Neuronal stem cell (in vitro differentiated cells): Measurements from ENCODE around the gene SLC37A1.

Experiments used
- DNase-seq: peaks from one replicate; pipeline ENCODE4 v3.0.0-alpha.2; 2013; ENCODE audit warnings: low spot score
- H2AFZ ChIP-seq: one replicate; pipeline ENCODE4 v1.6.1; 2013; ENCODE audit warnings: mild to moderate bottlenecking, low read length, inconsistent platforms
- H2AK5ac ChIP-seq: 2 replicates; pipeline ENCODE4 v1.6.1; 2013; ENCODE audit warnings: low read depth, mild to moderate bottlenecking, inconsistent platforms, low read length, moderate library complexity, mixed read lengths
- H2BK120ac ChIP-seq: 2 replicates; pipeline ENCODE4 v1.6.1; 2013; ENCODE audit warnings: low read depth, mild to moderate bottlenecking, inconsistent platforms, low read length, moderate library complexity, mixed read lengths
- H2BK12ac ChIP-seq: one replicate; pipeline ENCODE4 v1.6.1; 2013; ENCODE audit warnings: low read length, inconsistent platforms
- H2BK15ac ChIP-seq: 2 replicates; pipeline ENCODE4 v1.6.1; 2013; ENCODE audit warnings: mild to moderate bottlenecking, low read length, inconsistent platforms, mixed read lengths
- H2BK5ac ChIP-seq: one replicate; pipeline ENCODE4 v1.6.1; 2013; ENCODE audit warnings: inconsistent platforms, mild to moderate bottlenecking, low read length, moderate library complexity
- H3K14ac ChIP-seq: one replicate; pipeline ENCODE4 v1.6.1; 2013; ENCODE audit warnings: low read length, inconsistent platforms
- H3K18ac ChIP-seq: 2 replicates; pipeline ENCODE4 v1.6.1; 2013; ENCODE audit warnings: low read length, inconsistent platforms
- H3K23ac ChIP-seq: 2 replicates; pipeline ENCODE4 v1.6.1; 2013; ENCODE audit warnings: low read depth, mild to moderate bottlenecking, mixed read lengths, low read length, inconsistent platforms; ENCODE audit not compliant: poor library complexity
- H3K27ac ChIP-seq: replicated peaks from 3 replicates; pipeline ENCODE4 v1.5.1; 2013; ENCODE audit warnings: low read length, inconsistent platforms
- H3K27me3 ChIP-seq, 3 experiments: 2 replicates each; pipeline ENCODE4 v1.6.1; 2013; ENCODE audit warnings: low read length in 3 of 3, mild to moderate bottlenecking in 2 of 3, inconsistent platforms in 1 of 3, low read depth in 1 of 3, mixed read lengths in 1 of 3, moderate library complexity in 1 of 3; ENCODE audit not compliant: control insufficient read depth in 3 of 3, insufficient read depth in 3 of 3
- H3K36me3 ChIP-seq, 2 donors: replicated peaks in 1 of 2; 2 replicates each; pipeline ENCODE4 v1.6.1; 2013; ENCODE audit warnings: low read length in 2 of 2; ENCODE audit not compliant: control insufficient read depth in 2 of 2, insufficient read depth in 2 of 2
- H3K4ac ChIP-seq: 2 replicates; pipeline ENCODE4 v1.6.1; 2013; ENCODE audit warnings: inconsistent platforms, mild to moderate bottlenecking, low read length, moderate library complexity
- H3K4me1 ChIP-seq, 2 donors: 1 replicate in 1 of 2; 2 replicates in 1 of 2; pipeline ENCODE4 v1.6.1; 2013; ENCODE audit warnings: low read length in 2 of 2, low read depth in 1 of 2; ENCODE audit not compliant: control insufficient read depth in 2 of 2, insufficient read depth in 1 of 2
- H3K4me2 ChIP-seq: one replicate; pipeline ENCODE4 v1.6.1; 2013; ENCODE audit warnings: mild to moderate bottlenecking, low read length, inconsistent platforms; ENCODE audit not compliant: insufficient read depth, poor library complexity, severe bottlenecking
- H3K4me3 ChIP-seq, 2 donors: 2 replicates each; pipeline ENCODE4 v1.5.1; 2013; ENCODE audit warnings: low read length in 2 of 2, mild to moderate bottlenecking in 2 of 2, inconsistent platforms in 1 of 2, moderate library complexity in 1 of 2
- H3K79me1 ChIP-seq: one replicate; pipeline ENCODE4 v1.6.1; 2013; ENCODE audit warnings: low read depth, mild to moderate bottlenecking, inconsistent platforms, low read length, moderate library complexity
- H3K9ac ChIP-seq: one replicate; pipeline ENCODE4 v1.6.1; 2013; ENCODE audit warnings: mild to moderate bottlenecking, low read depth, low read length, inconsistent platforms; ENCODE audit not compliant: poor library complexity
- H3K9me3 ChIP-seq, 2 donors: replicated peaks in 1 of 2; 2 replicates each; pipeline versions ENCODE3 to v1.6.1; 2013; ENCODE audit warnings: low read length in 2 of 2, mild to moderate bottlenecking in 2 of 2, inconsistent platforms in 1 of 2, low read depth in 1 of 2, mixed read lengths in 1 of 2, moderate library complexity in 1 of 2; ENCODE audit not compliant: control insufficient read depth in 2 of 2, insufficient read depth in 1 of 2
- H4K8ac ChIP-seq: one replicate; pipeline ENCODE4 v1.6.1; 2013; ENCODE audit warnings: low read depth, mild to moderate bottlenecking, inconsistent platforms, low read length, moderate library complexity
- H4K91ac ChIP-seq: one replicate; pipeline ENCODE4 v1.6.1; 2013; ENCODE audit warnings: low read length, low read depth, mild to moderate bottlenecking, inconsistent platforms; ENCODE audit not compliant: poor library complexity
- WGBS, 2 donors: extraction: QIAGEN DNeasy Blood & Tissue Kit; methylation state at CpG; one replicate each; pipeline ENCODE4 v1.1.7; 2013; ENCODE audit warnings: missing lambda C conversion rate in 2 of 2, mixed read lengths in 1 of 2; ENCODE audit not compliant: insufficient read length in 2 of 2, insufficient replicate concordance in 1 of 2; ENCODE audit errors: extremely low coverage in 2 of 2; 5-methylcytosine and 5-hydroxymethylcytosine counted together

Gene SLC37A1

DNA sequence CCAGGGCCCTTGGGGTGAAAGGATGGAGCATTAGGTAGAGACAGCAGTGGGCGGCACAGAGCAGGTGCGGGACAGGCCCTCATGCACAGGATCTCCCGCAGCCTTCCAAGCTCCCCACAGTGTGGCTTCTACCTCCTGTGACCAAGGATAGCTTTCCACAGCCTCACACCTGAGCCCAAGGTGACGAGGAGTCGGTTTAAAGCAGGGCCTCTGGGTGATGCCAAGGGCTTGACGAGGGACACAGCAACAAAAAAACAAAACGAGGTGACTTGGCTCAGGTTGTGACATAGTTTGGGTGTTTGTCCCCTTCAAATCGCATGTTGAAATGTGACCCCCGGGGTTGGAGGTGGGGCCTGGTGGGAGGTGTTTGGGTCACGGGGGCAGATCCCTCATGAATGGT is 32.9 kb upstream of the SLC37A1 start:
- Histone ChIP-seq H3K27me3 (peaks cover 0 to 14% (median 0%) of the 10 kb centered on the region in 3 experiments), H3K79me1 (no peaks in the 10 kb centered on the region), H2BK120ac (no peak overlapping the region), H3K4me1 (no peaks in the 10 kb centered on the region), H3K4me3 (no peak overlapping the region), H3K9me3 (peaks cover 0 to 2% of the 10 kb centered on the region in 2 donors), H3K36me3 (no peaks in the 10 kb centered on the region), H2BK12ac (no peak overlapping the region), H3K9ac (no peak overlapping the region), H3K23ac (no peak overlapping the region), H2BK15ac (no peak overlapping the region), H2BK5ac (no peak overlapping the region), H2AK5ac (no peak overlapping the region), H2AFZ (no peak overlapping the region), H3K4me2 (no peak overlapping the region), H3K14ac (no peak overlapping the region), H3K18ac (no peak overlapping the region), H4K91ac (no peak overlapping the region), H3K27ac (no peak overlapping the region), H4K8ac (no peak overlapping the region), H3K4ac (no peak overlapping the region)
- no peak for DNase-seq
- no CpG with 5 or more reads among the region's 10 CpGs for WGBS, 2 donors

DNA sequence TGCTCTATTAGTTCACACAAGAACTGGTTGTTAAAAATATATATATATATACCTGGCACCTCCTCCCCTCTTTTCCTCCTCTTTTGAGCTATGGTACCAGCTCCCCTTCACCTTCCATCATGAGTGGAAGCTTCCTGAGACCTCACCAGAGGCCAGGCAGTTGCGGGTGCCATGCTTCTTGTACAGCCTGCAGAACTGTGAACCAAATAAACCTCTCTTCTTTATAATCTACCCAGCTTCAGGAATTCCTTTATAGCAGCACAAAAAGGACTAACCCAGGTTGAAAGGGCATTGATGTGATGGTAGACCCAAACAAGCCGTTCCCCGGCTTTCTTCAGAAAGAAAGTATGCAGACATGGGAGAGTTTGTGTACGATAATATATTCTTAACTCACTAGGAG is 32.5 kb upstream of the SLC37A1 start:
- Histone ChIP-seq H2BK120ac (no peak overlapping the region), H2BK15ac (no peak overlapping the region), H3K36me3 (no peaks in the 10 kb centered on the region), H3K18ac (no peak overlapping the region), H2BK5ac (no peak overlapping the region), H4K91ac (no peak overlapping the region), H3K27me3 (peaks cover 0 to 18% (median 0%) of the 10 kb centered on the region in 3 experiments), H3K4me2 (no peak overlapping the region), H3K4me3 (no peak overlapping the region), H3K79me1 (no peaks in the 10 kb centered on the region), H4K8ac (no peak overlapping the region), H3K9me3 (peaks cover 0 to 2% of the 10 kb centered on the region in 2 donors), H2AFZ (no peak overlapping the region), H3K23ac (no peak overlapping the region), H3K14ac (no peak overlapping the region), H3K4ac (no peak overlapping the region), H3K27ac (no peak overlapping the region), H2BK12ac (no peak overlapping the region), H2AK5ac (no peak overlapping the region), H3K4me1 (no peaks in the 10 kb centered on the region), H3K9ac (no peak overlapping the region)
- no CpG with 5 or more reads among the region's 4 CpGs for WGBS, 2 donors
- no peak for DNase-seq

DNA sequence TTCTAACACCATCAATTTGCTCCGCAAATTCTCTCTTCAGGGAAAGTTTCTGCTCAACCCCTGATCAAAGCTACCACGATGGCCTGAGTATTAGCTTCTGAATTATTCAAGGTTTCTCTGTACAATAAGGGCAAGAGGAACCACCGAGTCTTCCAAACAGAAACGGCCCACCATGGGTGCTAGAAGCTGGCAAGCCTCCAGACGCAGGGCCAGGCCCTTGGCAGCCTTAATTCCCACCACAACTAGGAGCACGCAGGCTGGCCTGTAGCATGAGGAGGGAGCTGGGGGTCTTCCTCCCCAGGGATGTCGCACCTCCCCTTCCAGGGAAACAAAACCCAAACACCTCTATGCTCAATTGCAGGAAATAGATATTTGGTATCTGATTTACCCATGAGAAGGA is 28.7 kb upstream of the SLC37A1 start:
- Histone ChIP-seq H2BK12ac (no peak overlapping the region), H2AFZ (no peak overlapping the region), H3K4me1 (no peaks in the 10 kb centered on the region), H2AK5ac (no peak overlapping the region), H3K9ac (no peak overlapping the region), H4K91ac (no peak overlapping the region), H3K79me1 (no peaks in the 10 kb centered on the region), H2BK5ac (no peak overlapping the region), H3K23ac (no peak overlapping the region), H2BK120ac (no peak overlapping the region), H3K27me3 (peaks cover 0 to 26% (median 0%) of the 10 kb centered on the region in 3 experiments), H3K4me2 (no peak overlapping the region), H3K4me3 (no peak overlapping the region), H3K18ac (no peak overlapping the region), H4K8ac (no peak overlapping the region), H3K4ac (no peak overlapping the region), H3K27ac (no peak overlapping the region), H3K14ac (no peak overlapping the region), H3K9me3 (peaks cover 0 to 2% of the 10 kb centered on the region in 2 donors), H3K36me3 (no peaks in the 10 kb centered on the region), H2BK15ac (no peak overlapping the region)
- no peak for DNase-seq
- no CpG with 5 or more reads among the region's 7 CpGs for WGBS, 2 donors

DNA sequence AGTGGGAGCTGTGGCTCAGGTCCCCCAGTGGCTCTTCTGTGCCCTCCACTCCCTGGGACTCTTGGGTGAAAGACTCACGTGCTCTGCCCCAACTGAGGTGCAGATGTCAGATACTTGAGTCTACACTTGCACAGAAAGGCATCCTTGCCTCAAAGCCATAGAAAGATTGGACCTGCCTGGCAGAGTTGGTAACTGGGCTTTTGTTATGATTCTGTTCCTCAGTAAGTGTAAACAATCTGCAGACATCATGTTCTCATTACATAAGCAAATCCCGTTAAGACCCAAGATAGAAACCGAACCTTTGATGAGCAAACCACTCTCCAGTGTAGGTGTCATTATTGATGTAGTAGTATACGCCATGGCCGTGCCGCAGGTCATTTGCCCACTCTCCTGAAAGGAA is 27.6 kb upstream of the SLC37A1 start:
- Histone ChIP-seq H3K9me3 (no peaks in the 10 kb centered on the region), H3K79me1 (no peaks in the 10 kb centered on the region), H4K91ac (no peak overlapping the region), H2BK5ac (no peak overlapping the region), H3K18ac (peak overlapping the region; percentile 18), H2AFZ (no peak overlapping the region), H2BK12ac (no peak overlapping the region), H3K4me1 (no peaks in the 10 kb centered on the region), H3K4me2 (no peak overlapping the region), H3K9ac (no peak overlapping the region), H3K14ac (peak overlapping the region; percentile 94), H3K4ac (no peak overlapping the region), H3K27ac (no peak overlapping the region), H3K36me3 (no peaks in the 10 kb centered on the region), H3K23ac (peak overlapping the region; percentile 10), H3K4me3 (no peak overlapping the region), H4K8ac (no peak overlapping the region), H2BK15ac (no peak overlapping the region), H2AK5ac (peak overlapping the region; percentile 26), H2BK120ac (no peak overlapping the region), H3K27me3 (peaks cover 0 to 26% (median 0%) of the 10 kb centered on the region in 3 experiments)
- no peak for DNase-seq
- no CpG with 5 or more reads among the region's 6 CpGs for WGBS, 2 donors
